Thyroid gland (tissue), 4 donors: ENCODE measurements around the gene OTOL1.

ENCODE experiments used
- POLR2A ChIP-seq, 2 donors: fragments of 450-650 bp; IDR thresholded peaks; one replicate each; pipeline ENCODE4 v1.6.1; 2017; ENCODE audit warnings: antibody characterized with exemption in 2 of 2, mild to moderate bottlenecking in 2 of 2, moderate library complexity in 1 of 2
- TF ChIP-seq, protein P1 (sequence below), 6 experiments: fragments of 200-600 bp in 3 of 6; fragments of 450-650 bp in 3 of 6; sonication (generic) in 3 of 6; IDR thresholded peaks; one replicate each; pipeline ENCODE4 v1.5.1; 2016 to 2019; ENCODE audit warnings: antibody characterized with exemption in 6 of 6, mild to moderate bottlenecking in 2 of 6, inconsistent platforms in 1 of 6, moderate library complexity in 1 of 6

GRCh38 chr3:161551697-161552096 is 55.1 kb downstream of the OTOL1 start:
- no peak for TF ChIP-seq POLR2A (IDR thresholded peaks at IDR 0.05)
- TF ChIP-seq, protein P1, sequence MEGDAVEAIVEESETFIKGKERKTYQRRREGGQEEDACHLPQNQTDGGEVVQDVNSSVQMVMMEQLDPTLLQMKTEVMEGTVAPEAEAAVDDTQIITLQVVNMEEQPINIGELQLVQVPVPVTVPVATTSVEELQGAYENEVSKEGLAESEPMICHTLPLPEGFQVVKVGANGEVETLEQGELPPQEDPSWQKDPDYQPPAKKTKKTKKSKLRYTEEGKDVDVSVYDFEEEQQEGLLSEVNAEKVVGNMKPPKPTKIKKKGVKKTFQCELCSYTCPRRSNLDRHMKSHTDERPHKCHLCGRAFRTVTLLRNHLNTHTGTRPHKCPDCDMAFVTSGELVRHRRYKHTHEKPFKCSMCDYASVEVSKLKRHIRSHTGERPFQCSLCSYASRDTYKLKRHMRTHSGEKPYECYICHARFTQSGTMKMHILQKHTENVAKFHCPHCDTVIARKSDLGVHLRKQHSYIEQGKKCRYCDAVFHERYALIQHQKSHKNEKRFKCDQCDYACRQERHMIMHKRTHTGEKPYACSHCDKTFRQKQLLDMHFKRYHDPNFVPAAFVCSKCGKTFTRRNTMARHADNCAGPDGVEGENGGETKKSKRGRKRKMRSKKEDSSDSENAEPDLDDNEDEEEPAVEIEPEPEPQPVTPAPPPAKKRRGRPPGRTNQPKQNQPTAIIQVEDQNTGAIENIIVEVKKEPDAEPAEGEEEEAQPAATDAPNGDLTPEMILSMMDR (IDR thresholded peaks at IDR 0.05): no peak
